Measurements from ENCODE around the gene ZNF654. TPM values are rescaled to one million over a fixed set of nuclear protein-coding genes. Genes with fewer than 3 reads are reported as not detected.

Gene ZNF654
- polyA plus RNA-seq, 1 donor (not counting 4 experiments of a cell fraction or from before 2014, with no cell fraction given): 8.2 TPM

- no peaks in the 10 kb centered on the region for H3K36me3 ChIP-seq (ENCODE audit: control insufficient read depth in 2 of 2, extremely low read depth in 1 of 2, insufficient read depth in 2 of 2, low read length in 2 of 2)
- no peak for DNase-seq (ENCODE audit: low read depth, low spot score)
- H3K9me3 ChIP-seq (ENCODE audit: control insufficient read depth, low read depth, low read length): no peaks in the 10 kb centered on the region
- dilution Hi-C loops (cut with MboI; ENCODE audit: extremely low pct_ligation_motif_present, low sequenced_read_pairs): no loop called here
- H3K9me1 ChIP-seq (ENCODE audit: control insufficient read depth, extremely low read depth, insufficient read depth, low read length): no peaks in the 10 kb centered on the region
- no peak overlapping the region for H3K4me3 ChIP-seq (ENCODE audit: control insufficient read depth in 2 of 3, extremely low read depth in 1 of 3, insufficient read depth in 2 of 3, low read depth in 1 of 3, low read length in 3 of 3)
- FAIRE-seq: no peak
- H2AFZ ChIP-seq (ENCODE audit: control insufficient read depth, low read length): no peak overlapping the region
- no peak overlapping the region for H3K9ac ChIP-seq (ENCODE audit: control insufficient read depth, extremely low read depth, insufficient read depth, low read length)
- peaks cover 24% of the 10 kb centered on the region for H3K4me1 ChIP-seq (ENCODE audit: control insufficient read depth, extremely low read depth, insufficient read depth, low read length)
- no peak overlapping the region for H3K4me2 ChIP-seq (ENCODE audit: control insufficient read depth, extremely low read depth, insufficient read depth, low read depth, low read length)
- TF ChIP-seq CTCF (optimal IDR thresholded peaks at IDR 0.05 in 1 of 3, IDR thresholded peaks at IDR 0.05 in 1 of 3, conservative IDR thresholded peaks at IDR 0.05 in 1 of 3; ENCODE audit: extremely low read depth in 1 of 3, insufficient read depth in 2 of 3, low read length in 3 of 3) (no peak), EZH2 (IDR thresholded peaks at IDR 0.05; ENCODE audit: low read length) (no peak)
- no peaks in the 10 kb centered on the region for H4K20me1 ChIP-seq (ENCODE audit: control insufficient read depth, extremely low read depth, insufficient read depth, low read length)
- no peak overlapping the region for H3K27ac ChIP-seq (ENCODE audit: control insufficient read depth, insufficient read depth, low read length)
- peaks cover 41% of the 10 kb centered on the region for H3K79me2 ChIP-seq (ENCODE audit: control insufficient read depth, insufficient read depth, low read length)
- H3K27me3 ChIP-seq (ENCODE audit: control insufficient read depth, extremely low read depth, insufficient read depth, low read length): no peaks in the 10 kb centered on the region
These were observed 88.2 kb downstream of the ZNF654 start for GRCh38 chr3:88147261-88147660.

- Histone ChIP-seq H3K4me3 (ENCODE audit: control insufficient read depth in 2 of 3, extremely low read depth in 1 of 3, insufficient read depth in 2 of 3, low read depth in 1 of 3, low read length in 3 of 3) (peak overlapping the region; percentile 87 to 98 (median 94)), H3K9me3 (ENCODE audit: control insufficient read depth, low read depth, low read length) (no peaks in the 10 kb centered on the region), H3K36me3 (ENCODE audit: control insufficient read depth in 2 of 2, extremely low read depth in 1 of 2, insufficient read depth in 2 of 2, low read length in 2 of 2) (peaks cover 0 to 5% of the 10 kb centered on the region in 2 experiments), H3K9ac (ENCODE audit: control insufficient read depth, extremely low read depth, insufficient read depth, low read length) (peak overlapping the region; percentile 96), H3K27me3 (ENCODE audit: control insufficient read depth, extremely low read depth, insufficient read depth, low read length) (no peaks in the 10 kb centered on the region), H3K4me2 (ENCODE audit: control insufficient read depth, extremely low read depth, insufficient read depth, low read depth, low read length) (peak overlapping the region; percentile 86), H2AFZ (ENCODE audit: control insufficient read depth, low read length) (peak overlapping the region; percentile 100), H3K27ac (ENCODE audit: control insufficient read depth, insufficient read depth, low read length) (peak overlapping the region; percentile 93), H4K20me1 (ENCODE audit: control insufficient read depth, extremely low read depth, insufficient read depth, low read length) (no peaks in the 10 kb centered on the region), H3K4me1 (ENCODE audit: control insufficient read depth, extremely low read depth, insufficient read depth, low read length) (peaks cover 14% of the 10 kb centered on the region), H3K79me2 (ENCODE audit: control insufficient read depth, insufficient read depth, low read length) (peaks cover 48% of the 10 kb centered on the region), H3K9me1 (ENCODE audit: control insufficient read depth, extremely low read depth, insufficient read depth, low read length) (no peaks in the 10 kb centered on the region)
- no peak for DNase-seq (ENCODE audit: low read depth, low spot score)
- TF ChIP-seq CTCF (optimal IDR thresholded peaks at IDR 0.05 in 1 of 3, IDR thresholded peaks at IDR 0.05 in 1 of 3, conservative IDR thresholded peaks at IDR 0.05 in 1 of 3; ENCODE audit: extremely low read depth in 1 of 3, insufficient read depth in 2 of 3, low read length in 3 of 3): no peak
- TF ChIP-seq EZH2 (IDR thresholded peaks at IDR 0.05; ENCODE audit: low read length): no peak
- FAIRE-seq: no peak
- dilution Hi-C loops (cut with MboI; ENCODE audit: extremely low pct_ligation_motif_present, low sequenced_read_pairs): no loop called here
These were observed 89.6 kb downstream of the ZNF654 start for GRCh38 chr3:88148651-88149050.

Measured in keratinocyte (primary cell).